Hepatocyte (in vitro differentiated cells): Measurements from ENCODE around the gene ZSCAN30. TPM values are rescaled to one million over a fixed set of nuclear protein-coding genes. Genes with fewer than 3 reads are reported as not detected.

Source experiments
- DNase-seq: peaks from one replicate; pipeline ENCODE4 v3.0.0-alpha.2; 2016; ENCODE audit warnings: low spot score
- H2AFZ ChIP-seq: fragments of 200-600 bp; sonication (generic); 2 replicates; pipeline ENCODE4 v1.6.0; 2016; ENCODE audit warnings: antibody characterized with exemption, mild to moderate bottlenecking
- H3K27ac ChIP-seq: fragments of 200-600 bp; sonication (generic); 2 replicates; pipeline ENCODE4 v1.5.1; 2016; ENCODE audit warnings: mild to moderate bottlenecking
- H3K27me3 ChIP-seq: fragments of 200-600 bp; sonication (generic); 2 replicates; pipeline ENCODE4 v1.6.1; 2016
- H3K36me3 ChIP-seq: fragments of 200-600 bp; sonication (generic); replicated peaks from 2 replicates; pipeline ENCODE4 v1.5.1; 2016; ENCODE audit warnings: low read depth; ENCODE audit not compliant: insufficient read depth
- H3K4me1 ChIP-seq: fragments of 200-600 bp; sonication (generic); 2 replicates; pipeline ENCODE4 v1.5.1; 2016; ENCODE audit warnings: mild to moderate bottlenecking, moderate library complexity; ENCODE audit not compliant: insufficient read depth
- H3K4me2 ChIP-seq: fragments of 200-600 bp; sonication (generic); 2 replicates; pipeline ENCODE4 v1.6.0; 2016
- H3K4me3 ChIP-seq: fragments of 200-600 bp; sonication (generic); 2 replicates; pipeline ENCODE4 v1.5.1; 2016; ENCODE audit warnings: mild to moderate bottlenecking
- H3K79me2 ChIP-seq: fragments of 200-600 bp; sonication (generic); 2 replicates; pipeline ENCODE4 v1.6.0; 2017; ENCODE audit warnings: mild to moderate bottlenecking
- H3K9me2 ChIP-seq: fragments of 200-600 bp; sonication (generic); replicated peaks from 2 replicates; pipeline ENCODE4 v1.6.0; 2017; ENCODE audit warnings: mild to moderate bottlenecking; ENCODE audit not compliant: insufficient read depth
- H3K9me3 ChIP-seq: fragments of 200-600 bp; sonication (generic); 2 replicates; pipeline ENCODE4 v1.5.1; 2016; ENCODE audit warnings: low read depth, mild to moderate bottlenecking
- H4K20me1 ChIP-seq: fragments of 200-600 bp; sonication (generic); 2 replicates; pipeline ENCODE4 v1.6.0; 2016; ENCODE audit warnings: mild to moderate bottlenecking; ENCODE audit not compliant: insufficient read depth, poor library complexity, severe bottlenecking
- EZH2 ChIP-seq: fragments of 200-600 bp; sonication (generic); IDR thresholded peaks from 2 replicates; pipeline ENCODE4 v1.6.1; 2016; ENCODE audit warnings: antibody characterized with exemption, mild to moderate bottlenecking, borderline replicate concordance
- EZH2phosphoT487 ChIP-seq: fragments of 200-600 bp; sonication (generic); IDR thresholded peaks from one replicate; pipeline ENCODE4 v1.6.1; 2018; ENCODE audit warnings: antibody characterized with exemption, mild to moderate bottlenecking, low read depth, moderate library complexity; ENCODE audit not compliant: unreplicated experiment, severe bottlenecking
- WGBS: methylation state at CpG from one replicate; pipeline ENCODE4 v1.1.6; 2016; ENCODE audit warnings: low lambda C conversion rate; ENCODE audit errors: missing lambda C conversion rate; 5-methylcytosine and 5-hydroxymethylcytosine counted together
- polyA plus RNA-seq: library from polyadenylated mRNA; unstranded; fragments of >200 nt; fragmentation: Nextera tagmentation; extraction: Ambion mirVana; gene quantifications from 2 replicates; pipeline ENCODE4 v1.2.1, GENCODE V29; 2016
- total RNA-seq: library from RNA; depleted of rRNA; stranded (reverse); fragments of >200 nt; gene quantifications from 2 replicates; pipeline ENCODE4 v1.2.3, GENCODE V29; 2014
- TF ChIP-seq, protein P1 (sequence below): fragments of 200-600 bp; sonication (generic); IDR thresholded peaks from 2 replicates; pipeline ENCODE4 v1.5.1; 2016; ENCODE audit warnings: antibody characterized with exemption, mild to moderate bottlenecking; ENCODE audit not compliant: poor library complexity

Gene ZSCAN30
- total and polyA plus RNA-seq, 2 experiments from 2014 or later, result 8.7 to 10.6 TPM

DNA sequence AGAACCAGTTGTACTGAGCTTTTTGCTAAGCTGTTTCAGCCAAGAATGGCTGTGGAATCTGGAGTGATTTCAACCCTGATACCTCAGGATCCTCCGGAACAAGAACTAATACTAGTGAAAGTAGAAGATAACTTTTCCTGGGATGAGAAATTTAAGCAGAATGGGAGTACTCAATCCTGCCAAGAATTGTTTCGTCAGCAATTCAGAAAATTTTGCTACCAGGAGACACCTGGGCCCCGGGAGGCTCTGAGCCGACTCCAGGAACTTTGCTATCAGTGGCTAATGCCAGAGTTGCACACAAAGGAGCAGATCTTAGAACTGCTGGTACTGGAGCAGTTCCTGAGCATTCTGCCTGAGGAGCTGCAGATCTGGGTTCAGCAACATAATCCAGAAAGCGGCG, 47.6 kb downstream of the ZSCAN30 start:
- Histone ChIP-seq H3K4me3 (no peak overlapping the region), H2AFZ (no peak overlapping the region), H3K27ac (peak overlapping the region; percentile 99), H3K4me2 (peak overlapping the region; percentile 65), H3K79me2 (peaks cover 24% of the 10 kb centered on the region), H3K4me1 (peaks cover 11% of the 10 kb centered on the region), H4K20me1 (no peaks in the 10 kb centered on the region), H3K9me3 (no peaks in the 10 kb centered on the region), H3K9me2 (no peaks in the 10 kb centered on the region), H3K27me3 (no peaks in the 10 kb centered on the region), H3K36me3 (peaks cover 8% of the 10 kb centered on the region)
- no peak for TF ChIP-seq EZH2
- no peak for TF ChIP-seq EZH2phosphoT487
- TF ChIP-seq, protein P1, sequence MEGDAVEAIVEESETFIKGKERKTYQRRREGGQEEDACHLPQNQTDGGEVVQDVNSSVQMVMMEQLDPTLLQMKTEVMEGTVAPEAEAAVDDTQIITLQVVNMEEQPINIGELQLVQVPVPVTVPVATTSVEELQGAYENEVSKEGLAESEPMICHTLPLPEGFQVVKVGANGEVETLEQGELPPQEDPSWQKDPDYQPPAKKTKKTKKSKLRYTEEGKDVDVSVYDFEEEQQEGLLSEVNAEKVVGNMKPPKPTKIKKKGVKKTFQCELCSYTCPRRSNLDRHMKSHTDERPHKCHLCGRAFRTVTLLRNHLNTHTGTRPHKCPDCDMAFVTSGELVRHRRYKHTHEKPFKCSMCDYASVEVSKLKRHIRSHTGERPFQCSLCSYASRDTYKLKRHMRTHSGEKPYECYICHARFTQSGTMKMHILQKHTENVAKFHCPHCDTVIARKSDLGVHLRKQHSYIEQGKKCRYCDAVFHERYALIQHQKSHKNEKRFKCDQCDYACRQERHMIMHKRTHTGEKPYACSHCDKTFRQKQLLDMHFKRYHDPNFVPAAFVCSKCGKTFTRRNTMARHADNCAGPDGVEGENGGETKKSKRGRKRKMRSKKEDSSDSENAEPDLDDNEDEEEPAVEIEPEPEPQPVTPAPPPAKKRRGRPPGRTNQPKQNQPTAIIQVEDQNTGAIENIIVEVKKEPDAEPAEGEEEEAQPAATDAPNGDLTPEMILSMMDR, result no peak
- no peak for DNase-seq
- WGBS, result 71% methylated on average over 6 of the region's 6 CpGs

DNA sequence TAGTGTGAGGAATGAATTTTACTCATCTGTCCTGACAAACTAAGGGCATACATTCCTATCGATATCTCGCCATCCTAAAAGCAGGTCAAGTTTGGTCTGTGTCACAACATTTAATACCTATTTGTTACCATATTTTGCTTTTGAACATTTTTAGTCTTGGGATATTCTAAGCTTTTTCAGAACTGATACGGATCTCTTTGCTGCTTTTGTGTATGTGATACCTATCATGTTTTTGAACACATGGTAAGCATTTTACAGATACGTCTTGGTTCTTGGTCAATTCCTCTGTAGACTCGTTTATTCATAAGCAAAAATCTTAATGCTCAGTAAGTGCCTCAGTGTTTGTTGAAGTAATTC, 48.6 kb downstream of the ZSCAN30 start:
- Histone ChIP-seq H3K27me3 (no peaks in the 10 kb centered on the region), H3K4me3 (peak overlapping the region; percentile 38), H2AFZ (peak overlapping the region; percentile 17), H3K9me3 (no peaks in the 10 kb centered on the region), H3K36me3 (peaks cover 8% of the 10 kb centered on the region), H3K4me1 (peaks cover 11% of the 10 kb centered on the region), H3K4me2 (peak overlapping the region; percentile 65), H3K9me2 (no peaks in the 10 kb centered on the region), H3K79me2 (peaks cover 24% of the 10 kb centered on the region), H4K20me1 (no peaks in the 10 kb centered on the region), H3K27ac (peak overlapping the region; percentile 99)
- no peak for DNase-seq
- TF ChIP-seq, protein P1, result no peak
- TF ChIP-seq EZH2 (no peak), EZH2phosphoT487 (no peak)
- WGBS, result 2% methylated on average over 5 of the region's 5 CpGs

DNA sequence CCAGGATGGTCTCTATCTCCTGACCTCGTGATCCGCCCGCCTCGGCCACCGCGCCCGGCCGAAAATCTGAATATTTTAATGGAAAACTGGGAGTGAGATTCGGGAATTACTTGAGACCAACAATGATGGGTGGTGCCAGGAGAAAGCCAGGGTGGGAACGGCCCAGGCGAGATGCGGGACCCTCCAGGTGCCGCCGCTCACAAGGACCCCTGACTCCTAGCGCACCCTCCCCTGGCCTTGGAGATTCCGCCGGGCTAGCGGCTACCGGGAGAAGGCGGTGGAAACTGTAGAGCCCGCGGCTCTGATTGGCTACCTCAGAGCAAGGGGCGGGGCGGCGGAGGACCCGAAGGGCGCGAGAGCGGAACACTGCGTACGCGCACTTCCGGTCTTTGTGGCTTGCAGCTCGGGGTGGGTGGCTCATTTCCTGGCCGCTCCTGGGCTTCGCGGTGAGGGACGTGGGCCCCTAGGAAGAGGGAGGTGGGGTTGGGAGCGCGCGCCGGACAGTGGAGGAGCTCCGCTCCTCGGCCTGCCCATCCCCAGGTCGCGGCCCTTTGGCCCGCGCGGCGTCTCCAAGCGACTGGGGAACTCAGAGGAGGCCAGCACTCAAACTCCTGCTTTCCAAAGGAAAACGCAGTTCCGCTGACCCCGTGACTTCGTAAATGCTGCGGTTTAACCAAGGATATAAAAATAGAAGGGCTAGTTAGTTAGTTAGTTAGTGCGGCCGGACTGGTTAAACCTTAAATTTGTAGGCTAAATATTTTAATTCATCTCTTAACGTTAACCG, 49.2 kb downstream of the ZSCAN30 start, which contains the start of gene ZNF397:
Gene ZNF397 (plus strand): TSS at position 371 of the 784 bp plus-strand sequence. CDS start 1,437 bp downstream, outside the sequence.
- DNase-seq, result peak; percentile 99
- peak within 1 kb of the TSS; percentile 95 for H2AFZ ChIP-seq
- H3K9me3 ChIP-seq, result no peaks in the 10 kb centered on the region
- H4K20me1 ChIP-seq, result no peaks in the 10 kb centered on the region
- peak within 1 kb of the TSS; percentile 86 for H3K4me2 ChIP-seq
- peaks cover 11% of the 10 kb centered on the region for H3K4me1 ChIP-seq
- peaks cover 8% of the 10 kb centered on the region for H3K36me3 ChIP-seq
- peaks cover 24% of the 10 kb centered on the region for H3K79me2 ChIP-seq
- no peaks in the 10 kb centered on the region for H3K9me2 ChIP-seq
- peak within 1 kb of the TSS; percentile 99 for H3K27ac ChIP-seq
- TF ChIP-seq EZH2phosphoT487, result no peak
- TF ChIP-seq EZH2, result no peak
- TF ChIP-seq, protein P1, result no peak
- no peaks in the 10 kb centered on the region for H3K27me3 ChIP-seq
- peak within 1 kb of the TSS; percentile 43 for H3K4me3 ChIP-seq
- WGBS, result under 1% methylated on average over 58 of the region's 60 CpGs
